GM12878 (cell line): ENCODE measurements around the gene TUNAR. TPM values are rescaled to one million over a fixed set of nuclear protein-coding genes. Genes with fewer than 3 reads are reported as not detected.

Experiments used
- ATAC-seq: fragments of 200-7000 bp; cut with Tn5 transposase; 3 replicates; pipeline ENCODE4 v1.9.1; 2020; ENCODE audit warnings: mild to moderate bottlenecking, moderate library complexity
- BruUV-seq: library from RNA; stranded (reverse); fragments of 400-500 nt; replicated peaks from 2 replicates; lab custom pipeline; 2021; lab: Mats Ljungman, UMichigan
- CTCF ChIA-PET: fragments of 300-600 bp; sonication (Branson Sonifier 250); formaldehyde crosslinking; extraction: SDS; loops from one replicate; lab custom pipeline; 2021; ENCODE audit warnings: inconsistent platforms; lab: Yijun Ruan, JAX
- POLR2A ChIA-PET: fragments of 350-600 bp; formaldehyde crosslinking; extraction: SDS; loops from one replicate; lab custom pipeline; 2021; ENCODE audit warnings: inconsistent platforms; lab: Charles Lee
- RAD21 ChIA-PET: fragments of 300-600 bp; sonication (Branson Sonifier 250); formaldehyde crosslinking; loops from one replicate; lab custom pipeline; 2023; ENCODE audit warnings: antibody characterized with exemption; ENCODE audit not compliant: unreplicated experiment; lab: Charles Lee
- SMC1A ChIA-PET: fragments of 300-600 bp; sonication (Branson Sonifier 250); formaldehyde crosslinking; loops from one replicate; lab custom pipeline; 2023; ENCODE audit not compliant: unreplicated experiment, uncharacterized antibody; lab: Charles Lee
- DNase-seq: peaks from one replicate; pipeline ENCODE4 v3.0.0-alpha.2; 2011; ENCODE audit warnings: low read depth, low spot score
- FAIRE-seq: peaks from 3 replicates; lab custom pipeline; 2011; peaks lifted over from hg19 to GRCh38; lab: Jason Lieb, UNC
- H2AFZ ChIP-seq: 2 replicates; pipeline ENCODE4 v1.6.0; 2011; ENCODE audit warnings: low read depth, low read length, control low read depth; ENCODE audit not compliant: control insufficient read depth
- H3K27ac ChIP-seq: 2 replicates; pipeline ENCODE4 v1.5.1; 2011; ENCODE audit warnings: control low read depth; ENCODE audit not compliant: control insufficient read depth, insufficient read depth
- H3K27me3 ChIP-seq, 2 experiments: replicated peaks in 1 of 2; 2 replicates each; pipeline versions ENCODE4 v1.6.0 to v1.6.1; 2011; ENCODE audit warnings: low read length in 1 of 2; ENCODE audit not compliant: control insufficient read depth in 2 of 2, insufficient read depth in 2 of 2
- H3K36me3 ChIP-seq, 2 experiments: 2 replicates each; pipeline ENCODE4 v1.5.1; 2011; ENCODE audit warnings: low read length in 1 of 2; ENCODE audit not compliant: control insufficient read depth in 2 of 2, insufficient read depth in 2 of 2
- H3K4me1 ChIP-seq: 2 replicates; pipeline ENCODE4 v1.6.1; 2011; ENCODE audit warnings: mild to moderate bottlenecking, low read length, moderate library complexity, mixed read lengths; ENCODE audit not compliant: control insufficient read depth, insufficient read depth
- H3K4me2 ChIP-seq: 2 replicates; pipeline ENCODE4 v1.6.0; 2011; ENCODE audit warnings: control low read depth; ENCODE audit not compliant: control insufficient read depth, insufficient read depth
- H3K4me3 ChIP-seq: fragments of 200-600 bp; sonication (generic); 2 replicates; pipeline ENCODE4 v1.5.1; 2016
- H3K79me2 ChIP-seq: 2 replicates; pipeline ENCODE4 v1.6.0; 2011; ENCODE audit warnings: low read length; ENCODE audit not compliant: control insufficient read depth, insufficient read depth
- H3K9ac ChIP-seq: 2 replicates; pipeline ENCODE4 v1.8.0; 2011; ENCODE audit warnings: low read length, control low read depth, mixed read lengths; ENCODE audit not compliant: control insufficient read depth, insufficient read depth
- H3K9me3 ChIP-seq: replicated peaks from 3 replicates; pipeline ENCODE4 v1.5.1; 2011; ENCODE audit warnings: mild to moderate bottlenecking, low read length; ENCODE audit not compliant: control insufficient read depth, insufficient read depth
- H4K20me1 ChIP-seq: 2 replicates; pipeline ENCODE4 v1.6.0; 2011; ENCODE audit not compliant: control insufficient read depth, insufficient read depth
- BCL3 ChIP-seq: IDR thresholded peaks from 2 replicates; pipeline ENCODE4 v1.6.1; 2011; ENCODE audit warnings: borderline replicate concordance, low read depth, mild to moderate bottlenecking, moderate library complexity, low read length; ENCODE audit not compliant: insufficient read depth, poor library complexity, severe bottlenecking
- E4F1 ChIP-seq: fragments of 450-650 bp; IDR thresholded peaks from 2 replicates; pipeline ENCODE4 v1.6.1; 2018; ENCODE audit warnings: borderline replicate concordance, mild to moderate bottlenecking; ENCODE audit not compliant: partially characterized antibody
- ESRRA ChIP-seq: IDR thresholded peaks from 2 replicates; pipeline ENCODE4 v1.6.1; 2012; ENCODE audit warnings: mild to moderate bottlenecking, low read length, improper control_type of control experiment
- HDAC6 ChIP-seq: fragments of 200-600 bp; sonication (generic); IDR thresholded peaks from one replicate; pipeline ENCODE4 v1.8.0; 2017; ENCODE audit warnings: antibody characterized with exemption; ENCODE audit not compliant: unreplicated experiment
- IRF4 ChIP-seq: IDR thresholded peaks from 2 replicates; pipeline ENCODE4 v1.6.1; 2011; ENCODE audit warnings: low read depth, low read length
- MYC ChIP-seq: IDR thresholded peaks from 2 replicates; pipeline ENCODE4 v1.6.1; 2011; ENCODE audit warnings: mild to moderate bottlenecking, low read length, moderate library complexity, inconsistent platforms; ENCODE audit not compliant: insufficient read depth, insufficient replicate concordance, insufficient read length, severe bottlenecking
- NFYB ChIP-seq: IDR thresholded peaks from 2 replicates; pipeline ENCODE4 v1.6.1; 2011; ENCODE audit warnings: low read depth, mild to moderate bottlenecking, low read length, improper control_type of control experiment, moderate library complexity; ENCODE audit not compliant: insufficient read depth
- RAD51 ChIP-seq: fragments of 450-650 bp; IDR thresholded peaks from 2 replicates; pipeline ENCODE4 v1.6.1; 2016; ENCODE audit warnings: moderate library complexity, mild to moderate bottlenecking, inconsistent platforms
- RBBP5 ChIP-seq: fragments of 200-600 bp; sonication (generic); conservative IDR thresholded peaks from 2 replicates; pipeline ENCODE4 v1.6.1; 2016
- SKIL ChIP-seq: fragments of 450-650 bp; IDR thresholded peaks from 2 replicates; pipeline ENCODE4 v1.6.1; 2017; ENCODE audit warnings: mild to moderate bottlenecking, low read depth, inconsistent platforms; ENCODE audit not compliant: poor library complexity, severe bottlenecking
- SP1 ChIP-seq: IDR thresholded peaks from one replicate; pipeline ENCODE4 v1.6.1; 2011; ENCODE audit warnings: low read depth, low read length
- SREBF1 ChIP-seq: IDR thresholded peaks from 2 replicates; pipeline ENCODE4 v1.6.1; 2012; ENCODE audit warnings: mild to moderate bottlenecking, low read length
- STAT3 ChIP-seq: IDR thresholded peaks from 2 replicates; pipeline ENCODE4 v1.6.1; 2011; ENCODE audit warnings: low read depth, low read length, improper control_type of control experiment
- WGBS: methylation state at CpG from one replicate; pipeline ENCODE4 v1.1.6; 2016; ENCODE audit warnings: low lambda C conversion rate; ENCODE audit not compliant: insufficient replicate concordance, insufficient coverage; ENCODE audit errors: missing lambda C conversion rate; 5-methylcytosine and 5-hydroxymethylcytosine counted together
- in situ Hi-C: fragments of 300-500 bp; cut with MboI; formaldehyde crosslinking; loops from 9 replicates; pipeline ENCODE4 v1.14.3; 2018; ENCODE audit warnings: mixed read lengths
- intact Hi-C: fragments of 100-400 bp; cut with micrococcal nuclease; formaldehyde crosslinking; loops from one replicate; pipeline ENCODE4 v1.14.2; 2022; ENCODE audit not compliant: unreplicated experiment
- polyA plus RNA-seq, 11 experiments: library from polyadenylated mRNA; depleted of rRNA in 4 of 11; unstranded in 6 of 11; stranded (reverse) in 5 of 11; fragments of >200 nt; fragmentation: Nextera tagmentation in 4 of 11; fragmentation: Illumina TruSeq in 1 of 11; extraction: Ambion mirVana in 4 of 11; extraction: Trizol in 1 of 11; gene quantifications; 1 replicate in 1 of 11; 2 replicates in 10 of 11; pipeline versions ENCODE4 v1.2.1 to v1.2.3, GENCODE V29; 2011 to 2016; ENCODE audit warnings: inconsistent platforms in 2 of 11, missing spikeins in 2 of 11, low read depth in 1 of 11
- total RNA-seq, 4 experiments: library from RNA; depleted of rRNA in 3 of 4; stranded (reverse); fragments of >200 nt in 3 of 4; fragmentation: Illumina TruSeq in 1 of 4; extraction: Trizol in 1 of 4; gene quantifications; 2 replicates each; pipeline versions ENCODE4 v1.2.1 to v1.2.3, GENCODE V29; 2013 to 2021
- TF ChIP-seq, protein P1 (sequence below): fragments of 450-650 bp; IDR thresholded peaks from 2 replicates; pipeline ENCODE4 v1.6.1; 2016; ENCODE audit warnings: mild to moderate bottlenecking

The TUNAR gene
- total and polyA plus RNA-seq, 10 of the 15 experiments (the other 5 are each of a cell fraction or from before 2014, with no cell fraction given), result 0.02 TPM; not detected in 9

DNA sequence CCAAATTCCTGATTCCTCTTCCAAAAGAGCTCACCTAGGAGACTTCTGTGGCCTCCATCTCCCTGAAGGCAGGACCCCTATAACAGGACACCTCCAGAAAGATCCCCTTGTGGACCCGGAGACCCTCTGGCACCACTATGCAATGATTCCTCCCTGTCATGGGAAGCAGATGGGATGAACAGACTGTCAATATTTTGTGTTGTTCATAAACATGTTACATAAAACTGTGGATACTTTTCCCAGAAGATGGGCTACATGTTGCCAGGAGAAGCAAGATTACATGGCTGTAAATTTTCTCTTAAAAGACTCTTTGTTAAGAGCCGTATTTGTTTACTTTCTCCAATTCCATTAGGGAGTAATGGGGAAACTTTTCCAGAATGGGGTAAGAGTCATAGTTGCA, 52.1 kb downstream of the TUNAR start:
- POLR2A ChIA-PET, result no interaction called here
- RAD21 ChIA-PET, result no interaction called here
- BruUV-seq, result no TSS peak
- Histone ChIP-seq H3K9ac (no peak overlapping the region), H3K79me2 (no peaks in the 10 kb centered on the region), H3K27ac (no peak overlapping the region), H4K20me1 (no peaks in the 10 kb centered on the region), H3K4me2 (no peak overlapping the region), H3K9me3 (no peaks in the 10 kb centered on the region), H3K4me3 (no peak overlapping the region), H3K4me1 (no peaks in the 10 kb centered on the region), H2AFZ (no peak overlapping the region), H3K27me3 (peaks cover 1 to 2% of the 10 kb centered on the region in 2 experiments; a peak in 2 of 4 replicates), H3K36me3 (no peaks in the 10 kb centered on the region)
- CTCF ChIA-PET, result no interaction called here
- FAIRE-seq (no peak), DNase-seq (no peak), ATAC-seq (no peak)
- 4% methylated on average over 2 of the region's 2 CpGs for whole genome bisulfite sequencing
- SMC1A ChIA-PET, result no interaction called here
- in situ Hi-C loops, result no loop called here
- intact Hi-C loops, result no loop called here
- no peak for TF ChIP-seq RBBP5
- no peak for TF ChIP-seq STAT3
- no peak for TF ChIP-seq SP1
- no peak for TF ChIP-seq MYC
- no peak for TF ChIP-seq HDAC6
- no peak for TF ChIP-seq ESRRA
- no peak for TF ChIP-seq NFYB
- no peak for TF ChIP-seq RAD51
- TF ChIP-seq, protein P1, sequence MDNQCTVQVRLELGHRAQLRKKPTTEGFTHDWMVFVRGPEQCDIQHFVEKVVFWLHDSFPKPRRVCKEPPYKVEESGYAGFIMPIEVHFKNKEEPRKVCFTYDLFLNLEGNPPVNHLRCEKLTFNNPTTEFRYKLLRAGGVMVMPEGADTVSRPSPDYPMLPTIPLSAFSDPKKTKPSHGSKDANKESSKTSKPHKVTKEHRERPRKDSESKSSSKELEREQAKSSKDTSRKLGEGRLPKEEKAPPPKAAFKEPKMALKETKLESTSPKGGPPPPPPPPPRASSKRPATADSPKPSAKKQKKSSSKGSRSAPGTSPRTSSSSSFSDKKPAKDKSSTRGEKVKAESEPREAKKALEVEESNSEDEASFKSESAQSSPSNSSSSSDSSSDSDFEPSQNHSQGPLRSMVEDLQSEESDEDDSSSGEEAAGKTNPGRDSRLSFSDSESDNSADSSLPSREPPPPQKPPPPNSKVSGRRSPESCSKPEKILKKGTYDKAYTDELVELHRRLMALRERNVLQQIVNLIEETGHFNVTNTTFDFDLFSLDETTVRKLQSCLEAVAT, result no peak
- no peak for TF ChIP-seq E4F1
- TF ChIP-seq BCL3, result no peak
- no peak for TF ChIP-seq SKIL
- no peak for TF ChIP-seq IRF4
- no peak for TF ChIP-seq SREBF1
